ENCODE data around the gene ATP8B3.

The ATP8B3 gene

GRCh38 chr19:1742989-1743696 lies 68.9 kb downstream of the ATP8B3 start:
- no peak for DNase-seq

GRCh38 chr19:1739960-1740629 lies 72.0 kb downstream of the ATP8B3 start:
- DNase-seq, result no peak

- DNase-seq, result no peak
Measured at GRCh38 chr19:1736927-1737326, 75.1 kb downstream of the ATP8B3 start.

DNA sequence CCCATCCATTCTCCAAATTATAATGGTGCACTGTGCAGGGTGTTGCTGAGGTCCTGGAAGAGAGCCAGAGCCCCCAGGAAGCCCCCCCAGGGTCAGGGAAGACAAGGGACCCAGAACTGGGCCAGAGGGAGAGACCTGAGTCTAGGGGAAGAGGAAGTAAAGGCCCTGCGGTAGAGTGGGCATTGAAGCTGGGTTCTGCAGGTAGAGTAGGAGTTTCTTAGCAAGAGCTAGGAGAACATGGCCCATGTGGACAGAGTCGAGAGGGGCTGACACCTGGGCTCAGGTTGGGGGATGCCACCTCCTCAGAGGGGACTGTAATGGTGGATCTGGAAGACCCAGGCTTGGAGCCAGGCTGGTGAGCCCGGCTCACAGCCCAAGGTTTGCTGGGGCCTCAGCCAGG lies 75.8 kb downstream of the ATP8B3 start:
- DNase-seq, result no peak

GRCh38 chr19:1734321-1734966 lies 77.6 kb downstream of the ATP8B3 start:
- DNase-seq, result no peak

All from activated CD4-positive, CD25-positive, alpha-beta regulatory T cell (primary cell).